GM12878 (cell line): ENCODE measurements around the gene CENATAC. TPM values are rescaled to one million over a fixed set of nuclear protein-coding genes. Genes with fewer than 3 reads are reported as not detected.

ENCODE experiments used
- CHD4 ChIP-seq: fragments of 200-600 bp; sonication (generic); IDR thresholded peaks from 2 replicates; pipeline ENCODE4 v1.6.1; 2016; ENCODE audit warnings: mild to moderate bottlenecking
- CREB1 ChIP-seq: IDR thresholded peaks from 2 replicates; pipeline ENCODE4 v1.6.1; 2012; ENCODE audit warnings: low read depth, mild to moderate bottlenecking, inconsistent platforms
- E2F8 ChIP-seq: fragments of 450-650 bp; IDR thresholded peaks from 2 replicates; pipeline ENCODE4 v1.6.1; 2018; ENCODE audit warnings: mild to moderate bottlenecking, low read depth, moderate library complexity; ENCODE audit not compliant: partially characterized antibody
- HCFC1 ChIP-seq: fragments of 150-350 bp; IDR thresholded peaks from 2 replicates; pipeline ENCODE4 v1.6.1; 2014; ENCODE audit warnings: low read length
- HDGF ChIP-seq: fragments of 450-650 bp; IDR thresholded peaks from 2 replicates; pipeline ENCODE4 v1.6.1; 2016; ENCODE audit warnings: antibody characterized with exemption
- IKZF2 ChIP-seq, 2 experiments: fragments of 450-650 bp; IDR thresholded peaks; 2 replicates each; pipeline ENCODE4 v1.6.1; 2017; ENCODE audit warnings: mild to moderate bottlenecking in 2 of 2, moderate library complexity in 2 of 2
- IRF4 ChIP-seq: IDR thresholded peaks from 2 replicates; pipeline ENCODE4 v1.6.1; 2011; ENCODE audit warnings: low read depth, low read length
- MEF2A ChIP-seq: IDR thresholded peaks from 2 replicates; pipeline ENCODE4 v1.6.1; 2011; ENCODE audit warnings: low read depth, mild to moderate bottlenecking, low read length, moderate library complexity; ENCODE audit not compliant: insufficient read depth
- NR2C1 ChIP-seq: fragments of 450-650 bp; IDR thresholded peaks from 2 replicates; pipeline ENCODE4 v1.6.1; 2017; ENCODE audit warnings: antibody characterized with exemption, mild to moderate bottlenecking, moderate library complexity
- NR2F1 ChIP-seq: fragments of 450-650 bp; conservative IDR thresholded peaks from 2 replicates; pipeline ENCODE4 v1.6.1; 2017; ENCODE audit warnings: mild to moderate bottlenecking
- NRF1 ChIP-seq: conservative IDR thresholded peaks from 2 replicates; pipeline ENCODE4 v1.6.1; 2011; ENCODE audit warnings: mild to moderate bottlenecking, low read depth, low read length, improper control_type of control experiment
- POLR2AphosphoS5 ChIP-seq: IDR thresholded peaks from 2 replicates; pipeline ENCODE4 v1.6.1; 2011; ENCODE audit warnings: mild to moderate bottlenecking, low read length, inconsistent platforms
- RBBP5 ChIP-seq: fragments of 200-600 bp; sonication (generic); conservative IDR thresholded peaks from 2 replicates; pipeline ENCODE4 v1.6.1; 2016
- REST ChIP-seq: IDR thresholded peaks from 2 replicates; pipeline ENCODE4 v1.6.1; 2012; ENCODE audit warnings: mild to moderate bottlenecking, low read depth, low read length
- SKIL ChIP-seq: fragments of 450-650 bp; IDR thresholded peaks from 2 replicates; pipeline ENCODE4 v1.6.1; 2017; ENCODE audit warnings: mild to moderate bottlenecking, low read depth, inconsistent platforms; ENCODE audit not compliant: poor library complexity, severe bottlenecking
- USF1 ChIP-seq: IDR thresholded peaks from 2 replicates; pipeline ENCODE4 v1.6.1; 2011; ENCODE audit warnings: borderline replicate concordance, low read depth, mild to moderate bottlenecking, moderate library complexity, mixed read lengths, low read length; ENCODE audit not compliant: insufficient read depth; ENCODE audit errors: extremely low read length
- ZBTB11 ChIP-seq: fragments of 450-650 bp; formaldehyde crosslinking; IDR thresholded peaks from 2 replicates; pipeline ENCODE4 v1.5.0; 2022; ENCODE audit warnings: mild to moderate bottlenecking, missing genetic modification characterization
- polyA plus RNA-seq, 11 experiments: library from polyadenylated mRNA; depleted of rRNA in 4 of 11; unstranded in 6 of 11; stranded (reverse) in 5 of 11; fragments of >200 nt; fragmentation: Nextera tagmentation in 4 of 11; fragmentation: Illumina TruSeq in 1 of 11; extraction: Ambion mirVana in 4 of 11; extraction: Trizol in 1 of 11; gene quantifications; 1 replicate in 1 of 11; 2 replicates in 10 of 11; pipeline versions ENCODE4 v1.2.1 to v1.2.3, GENCODE V29; 2011 to 2016; ENCODE audit warnings: inconsistent platforms in 2 of 11, missing spikeins in 2 of 11, low read depth in 1 of 11
- total RNA-seq, 4 experiments: library from RNA; depleted of rRNA in 3 of 4; stranded (reverse); fragments of >200 nt in 3 of 4; fragmentation: Illumina TruSeq in 1 of 4; extraction: Trizol in 1 of 4; gene quantifications; 2 replicates each; pipeline versions ENCODE4 v1.2.1 to v1.2.3, GENCODE V29; 2013 to 2021

The CENATAC gene
- total and polyA plus RNA-seq, 10 of the 15 experiments (the other 5 are each of a cell fraction or from before 2014, with no cell fraction given) = 4.8 to 37.1 (median 24.1) TPM

GRCh38 chr11:119015054-119015611, 17.2 kb downstream of the CENATAC start (continued):
- no peak for TF ChIP-seq REST
- TF ChIP-seq RBBP5 = no peak
- TF ChIP-seq NR2C1 = no peak
- no peak for TF ChIP-seq HCFC1
- TF ChIP-seq CREB1 = no peak
- TF ChIP-seq NRF1 = no peak
- 0 out of 2 replicates have a peak, but pooled peaks have one; percentile 56 for TF ChIP-seq POLR2AphosphoS5
- no peak for TF ChIP-seq CHD4
- TF ChIP-seq E2F8 = no peak
- TF ChIP-seq IRF4 = no peak
- no peak for TF ChIP-seq USF1
- no peak for TF ChIP-seq ZBTB11
- TF ChIP-seq MEF2A = no peak
- no peak for TF ChIP-seq HDGF
- no peak for TF ChIP-seq SKIL
- no peak for TF ChIP-seq NR2F1
- no peak for TF ChIP-seq IKZF2 (IDR thresholded peaks at IDR 0.05)
